GM10266 (cell line): ENCODE measurements around the gene AUTS2.

Experiments used
- DNase-seq: peaks from one replicate; pipeline ENCODE4 v3.0.0; 2012; ENCODE audit errors: extremely low spot score
- TF ChIP-seq, protein P1 (sequence below): IDR thresholded peaks from 2 replicates; pipeline ENCODE4 v1.5.1; 2012; ENCODE audit warnings: mild to moderate bottlenecking, low read depth; ENCODE audit not compliant: control insufficient read depth, insufficient read depth; ENCODE audit errors: missing control alignments

The AUTS2 gene

DNA sequence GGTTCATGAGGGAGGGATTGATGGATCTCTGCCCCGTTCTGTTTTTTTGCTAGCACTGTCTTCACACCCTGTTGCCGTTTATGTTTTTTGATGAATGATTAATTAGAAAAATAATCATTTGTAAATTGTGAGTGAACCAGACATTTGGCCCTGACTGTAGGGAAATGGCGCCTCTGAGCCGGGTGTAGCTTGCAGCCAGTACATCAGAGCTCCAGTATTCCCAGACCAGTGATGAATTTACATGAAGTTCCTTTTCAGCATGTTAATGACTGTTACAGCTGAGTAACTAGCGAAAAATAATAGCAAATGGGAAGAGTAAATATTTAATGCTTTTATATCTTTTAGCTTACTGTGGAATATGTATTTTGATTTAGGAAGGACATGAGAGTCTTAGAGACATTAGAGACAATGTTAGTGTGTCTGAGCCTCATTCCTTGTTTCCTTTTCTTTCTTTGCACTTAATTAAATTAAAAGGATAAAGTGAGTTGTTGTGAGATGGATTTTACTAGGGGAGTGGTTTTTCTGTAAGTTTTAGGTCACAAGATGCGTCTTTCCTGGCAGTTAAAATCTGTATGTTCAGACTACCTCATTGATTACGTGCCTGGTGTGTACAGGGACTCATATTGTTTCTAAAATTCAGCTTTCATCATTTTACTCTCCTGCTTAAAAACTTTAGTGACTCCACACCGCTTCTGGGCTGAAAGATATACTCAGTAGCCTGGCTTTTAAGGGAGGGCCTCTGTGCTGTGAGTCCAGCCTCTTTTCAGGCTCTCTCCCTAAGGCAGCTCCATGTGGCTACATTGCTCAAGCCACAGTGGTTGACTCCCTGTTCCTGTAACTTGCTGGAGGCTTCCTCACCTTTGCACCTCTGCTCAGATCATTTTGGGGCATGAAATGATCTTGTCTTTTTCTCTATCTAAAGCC lies 86.4 kb downstream of the AUTS2 start:
- TF ChIP-seq, protein P1, sequence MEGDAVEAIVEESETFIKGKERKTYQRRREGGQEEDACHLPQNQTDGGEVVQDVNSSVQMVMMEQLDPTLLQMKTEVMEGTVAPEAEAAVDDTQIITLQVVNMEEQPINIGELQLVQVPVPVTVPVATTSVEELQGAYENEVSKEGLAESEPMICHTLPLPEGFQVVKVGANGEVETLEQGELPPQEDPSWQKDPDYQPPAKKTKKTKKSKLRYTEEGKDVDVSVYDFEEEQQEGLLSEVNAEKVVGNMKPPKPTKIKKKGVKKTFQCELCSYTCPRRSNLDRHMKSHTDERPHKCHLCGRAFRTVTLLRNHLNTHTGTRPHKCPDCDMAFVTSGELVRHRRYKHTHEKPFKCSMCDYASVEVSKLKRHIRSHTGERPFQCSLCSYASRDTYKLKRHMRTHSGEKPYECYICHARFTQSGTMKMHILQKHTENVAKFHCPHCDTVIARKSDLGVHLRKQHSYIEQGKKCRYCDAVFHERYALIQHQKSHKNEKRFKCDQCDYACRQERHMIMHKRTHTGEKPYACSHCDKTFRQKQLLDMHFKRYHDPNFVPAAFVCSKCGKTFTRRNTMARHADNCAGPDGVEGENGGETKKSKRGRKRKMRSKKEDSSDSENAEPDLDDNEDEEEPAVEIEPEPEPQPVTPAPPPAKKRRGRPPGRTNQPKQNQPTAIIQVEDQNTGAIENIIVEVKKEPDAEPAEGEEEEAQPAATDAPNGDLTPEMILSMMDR: no peak
- DNase-seq: no peak

DNA sequence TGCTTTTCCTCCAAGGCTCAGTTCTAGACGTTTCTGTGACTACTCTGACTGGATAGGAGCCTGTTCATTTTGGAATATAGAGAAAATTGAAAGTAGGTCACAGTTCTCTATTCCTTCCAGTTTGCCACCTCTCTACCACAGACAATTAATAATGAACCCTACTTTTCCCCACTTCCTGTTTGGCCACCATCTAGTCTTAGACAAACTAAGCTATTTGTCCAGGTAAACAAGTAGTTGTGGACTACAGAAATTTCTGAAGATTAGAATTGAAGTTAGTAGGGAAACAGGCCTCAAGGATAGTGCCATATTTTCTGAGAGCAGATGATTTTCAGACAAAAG lies 87.0 kb downstream of the AUTS2 start:
- DNase-seq: no peak
- TF ChIP-seq, protein P1: no peak

DNA sequence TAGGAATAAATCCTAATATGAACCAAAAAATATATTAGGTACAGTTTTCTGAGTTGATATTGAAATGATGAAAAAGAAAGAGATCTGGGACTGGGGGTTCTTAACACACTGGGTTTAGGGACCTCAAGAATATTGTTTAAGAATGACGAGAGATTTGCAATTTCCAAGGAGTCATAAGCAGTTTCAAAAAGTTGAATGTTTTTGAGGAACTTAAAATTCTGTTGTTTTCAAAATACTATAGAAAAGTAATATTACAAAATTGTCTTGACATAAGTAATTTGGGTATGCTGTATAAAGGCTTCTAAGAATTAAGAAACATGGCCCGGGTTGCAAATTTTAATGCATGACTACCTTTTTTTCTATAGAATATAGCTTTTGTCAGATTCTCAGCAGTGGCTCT lies 88.1 kb downstream of the AUTS2 start:
- no peak for DNase-seq
- TF ChIP-seq, protein P1: no peak

DNA sequence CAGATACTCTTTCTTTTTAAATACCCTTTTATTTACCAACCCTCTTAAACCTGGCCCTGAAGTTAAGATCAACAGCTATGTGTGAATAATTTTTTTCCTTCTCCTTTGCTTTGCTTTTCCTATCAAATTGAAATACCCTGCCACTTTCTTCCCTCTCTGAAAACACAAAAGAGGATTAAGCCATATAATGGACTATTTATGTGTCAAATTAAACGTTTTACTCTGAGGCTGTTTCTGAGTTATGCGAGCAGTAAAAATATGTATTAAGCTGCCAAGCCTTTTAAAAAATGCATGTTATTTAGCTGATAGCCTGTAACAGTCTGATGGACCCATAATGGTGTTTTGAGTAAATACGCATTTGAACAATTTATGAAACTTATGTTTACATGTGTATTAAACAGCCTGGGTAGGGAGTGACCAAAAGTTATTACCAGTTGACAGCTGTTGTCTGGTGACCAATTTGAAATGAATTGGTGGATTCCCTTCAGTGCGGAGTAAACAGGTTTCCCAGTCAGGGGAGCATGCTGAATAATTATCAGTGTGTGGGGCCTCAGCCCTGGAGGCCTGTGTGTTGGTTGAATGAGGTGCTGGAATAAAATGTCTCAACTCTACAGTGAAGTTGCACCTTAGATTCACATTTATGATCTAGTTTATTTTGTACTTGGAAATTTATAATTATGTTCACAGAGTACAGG lies 89.6 kb downstream of the AUTS2 start:
- TF ChIP-seq, protein P1: no peak
- DNase-seq: no peak

DNA sequence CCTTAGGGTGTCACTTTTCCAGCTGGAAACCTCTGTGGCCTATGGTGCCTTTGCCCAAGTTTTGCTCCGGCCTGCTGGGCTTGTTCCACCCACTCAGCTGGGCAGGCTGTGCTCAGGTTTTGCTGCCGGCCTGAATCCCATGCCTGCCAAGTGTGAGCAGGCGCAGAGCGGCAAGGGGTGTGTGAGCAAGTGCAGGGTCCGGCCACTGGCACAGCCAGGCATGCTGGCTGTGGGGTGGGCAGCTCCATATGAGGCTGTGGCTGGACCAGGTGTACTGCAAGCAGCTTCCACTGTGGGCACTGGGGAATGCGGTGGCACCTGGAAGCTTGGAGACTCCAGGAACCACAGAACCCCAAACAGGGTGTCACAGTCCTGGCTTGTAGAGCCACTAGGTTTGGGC lies 92.1 kb downstream of the AUTS2 start:
- TF ChIP-seq, protein P1: no peak
- no peak for DNase-seq

DNA sequence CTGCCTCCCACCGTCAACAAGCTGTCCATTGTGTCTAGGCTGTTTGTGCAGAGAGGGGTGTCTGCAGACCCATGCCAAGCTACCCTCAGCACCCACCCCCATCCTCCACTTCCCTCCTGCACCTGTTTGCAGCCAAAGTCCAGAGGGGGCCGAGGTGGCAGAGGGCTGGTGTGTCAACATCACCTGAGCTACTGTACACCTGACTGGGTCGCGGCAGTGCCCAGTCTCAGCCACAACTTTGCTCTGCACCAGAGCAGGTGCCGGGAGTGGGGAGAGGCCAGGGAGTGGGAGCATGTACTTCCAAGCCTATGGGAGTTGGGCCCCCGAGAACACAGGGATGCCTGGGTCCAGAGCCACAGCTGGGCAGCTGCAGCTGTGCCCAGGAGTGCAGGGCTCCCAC lies 93.1 kb downstream of the AUTS2 start:
- DNase-seq: no peak
- TF ChIP-seq, protein P1: no peak

DNA sequence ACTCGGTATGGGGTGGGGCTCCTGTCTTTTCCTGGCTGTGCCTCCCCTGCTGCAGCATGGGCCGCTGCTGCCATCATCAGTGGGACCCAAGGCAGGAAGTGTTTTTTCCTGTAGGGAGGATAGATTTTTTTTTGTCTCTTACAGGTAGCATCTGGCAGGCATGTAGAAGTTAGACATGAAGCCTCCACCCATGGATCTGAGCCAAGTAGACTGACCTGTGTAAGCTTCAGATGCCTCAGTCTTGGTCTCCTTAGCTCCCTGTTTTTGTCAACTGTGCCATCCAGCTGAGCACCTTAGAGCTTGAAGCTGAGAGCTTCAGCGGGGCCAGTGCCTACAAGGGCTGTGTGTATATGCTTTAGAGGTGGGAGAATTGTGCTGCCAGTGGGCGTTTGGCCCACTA lies 93.5 kb downstream of the AUTS2 start:
- TF ChIP-seq, protein P1: no peak
- DNase-seq: no peak
